ENCODE data around the gene SDK1. TPM values are rescaled to one million over a fixed set of nuclear protein-coding genes. Genes with fewer than 3 reads are reported as not detected.

Gene SDK1
- total RNA-seq, 1 donor from 2014 or later, result 0.26 TPM

DNA sequence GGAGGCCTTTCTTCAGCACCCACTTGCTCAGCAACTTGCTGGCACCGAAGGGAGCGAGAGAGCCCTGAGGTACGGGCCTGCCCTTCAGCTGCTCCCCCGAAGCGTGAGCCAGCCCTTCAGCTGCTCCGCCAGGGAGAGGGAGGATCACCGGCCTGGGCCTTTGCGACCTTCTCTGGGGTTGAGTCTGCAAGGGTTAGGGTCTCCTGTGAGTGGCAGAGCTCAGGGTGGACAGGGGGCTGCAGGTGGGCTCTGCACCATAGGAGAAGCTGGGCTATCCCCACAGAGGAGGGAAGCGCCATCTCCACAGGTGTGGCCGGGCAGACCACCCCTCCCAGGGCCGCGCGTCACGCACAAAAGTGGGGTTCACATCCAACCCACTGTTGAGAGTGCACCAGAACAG lies 890.5 kb downstream of the SDK1 start:
- Histone ChIP-seq H3K4me3 (ENCODE audit: low read depth, low read length) (no peak overlapping the region), H3K27me3 (ENCODE audit: control insufficient read depth, insufficient read depth, low read length) (no peaks in the 10 kb centered on the region), H3K36me3 (ENCODE audit: control insufficient read depth, insufficient read depth, low read length) (no peaks in the 10 kb centered on the region)
- FAIRE-seq (no peak), DNase-seq (ENCODE audit: low read depth) (no peak)
- TF ChIP-seq, protein P1, sequence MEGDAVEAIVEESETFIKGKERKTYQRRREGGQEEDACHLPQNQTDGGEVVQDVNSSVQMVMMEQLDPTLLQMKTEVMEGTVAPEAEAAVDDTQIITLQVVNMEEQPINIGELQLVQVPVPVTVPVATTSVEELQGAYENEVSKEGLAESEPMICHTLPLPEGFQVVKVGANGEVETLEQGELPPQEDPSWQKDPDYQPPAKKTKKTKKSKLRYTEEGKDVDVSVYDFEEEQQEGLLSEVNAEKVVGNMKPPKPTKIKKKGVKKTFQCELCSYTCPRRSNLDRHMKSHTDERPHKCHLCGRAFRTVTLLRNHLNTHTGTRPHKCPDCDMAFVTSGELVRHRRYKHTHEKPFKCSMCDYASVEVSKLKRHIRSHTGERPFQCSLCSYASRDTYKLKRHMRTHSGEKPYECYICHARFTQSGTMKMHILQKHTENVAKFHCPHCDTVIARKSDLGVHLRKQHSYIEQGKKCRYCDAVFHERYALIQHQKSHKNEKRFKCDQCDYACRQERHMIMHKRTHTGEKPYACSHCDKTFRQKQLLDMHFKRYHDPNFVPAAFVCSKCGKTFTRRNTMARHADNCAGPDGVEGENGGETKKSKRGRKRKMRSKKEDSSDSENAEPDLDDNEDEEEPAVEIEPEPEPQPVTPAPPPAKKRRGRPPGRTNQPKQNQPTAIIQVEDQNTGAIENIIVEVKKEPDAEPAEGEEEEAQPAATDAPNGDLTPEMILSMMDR (IDR thresholded peaks at IDR 0.05; ENCODE audit: insufficient read depth, low read length, severe bottlenecking), result no peak

DNA sequence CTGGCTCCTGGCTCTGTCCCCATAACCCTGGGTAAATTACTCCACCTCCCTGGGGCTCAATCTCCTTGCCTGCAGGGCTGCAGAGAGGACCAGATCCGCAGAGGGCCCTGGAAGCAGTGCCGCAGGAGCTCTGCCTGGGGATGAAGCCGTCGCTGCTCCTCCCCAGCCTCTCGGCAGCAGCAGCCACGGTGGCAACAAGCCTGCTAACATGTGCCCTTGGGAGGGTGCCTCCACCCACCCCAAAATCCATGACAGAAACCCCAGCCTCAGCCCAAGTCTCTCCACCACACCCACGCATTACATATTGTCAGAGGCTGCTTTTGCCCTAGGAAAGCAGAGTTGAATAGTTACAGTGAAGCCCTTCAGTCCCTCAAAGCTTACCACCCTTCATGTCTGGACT lies 894.6 kb downstream of the SDK1 start:
- no peak for DNase-seq (ENCODE audit: low read depth)
- Histone ChIP-seq H3K4me3 (ENCODE audit: low read depth, low read length) (no peak overlapping the region), H3K36me3 (ENCODE audit: control insufficient read depth, insufficient read depth, low read length) (no peaks in the 10 kb centered on the region), H3K27me3 (ENCODE audit: control insufficient read depth, insufficient read depth, low read length) (no peaks in the 10 kb centered on the region)
- no peak for FAIRE-seq
- TF ChIP-seq, protein P1 (IDR thresholded peaks at IDR 0.05; ENCODE audit: insufficient read depth, low read length, severe bottlenecking), result no peak

DNA sequence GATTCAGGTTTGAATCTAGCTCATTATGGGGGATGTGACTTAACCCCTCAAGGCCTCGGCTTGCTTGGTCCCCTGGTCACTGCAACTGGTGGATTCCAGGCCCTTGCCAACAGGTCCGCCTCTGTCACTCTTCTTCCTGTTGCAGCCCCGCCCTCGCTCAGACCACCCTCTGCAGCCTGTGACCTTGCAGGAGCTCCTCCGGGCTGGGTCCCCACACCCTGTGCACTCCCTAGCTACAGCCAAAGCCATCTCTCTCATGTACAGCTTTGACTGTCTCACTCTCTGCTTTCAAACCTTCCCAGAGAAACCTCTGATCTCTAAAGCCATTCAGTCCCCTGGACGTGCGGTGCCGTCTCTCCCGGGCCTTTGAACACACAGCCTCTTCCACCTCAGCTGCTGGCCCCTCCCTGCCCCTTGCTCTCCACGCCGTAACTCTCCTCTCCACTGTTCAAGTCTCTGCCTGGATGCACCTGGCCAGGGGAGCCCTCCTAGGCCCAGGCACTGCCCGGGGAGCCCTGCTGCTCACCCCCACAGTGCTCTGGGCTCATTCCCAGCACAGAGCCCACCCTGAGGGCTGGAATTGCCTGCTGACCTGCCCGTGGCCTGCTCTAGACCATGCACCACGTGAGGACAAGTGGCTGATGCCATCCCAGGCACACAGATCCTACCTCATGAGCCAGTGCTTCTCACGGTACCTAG lies 895.2 kb downstream of the SDK1 start:
- TF ChIP-seq, protein P1 (IDR thresholded peaks at IDR 0.05; ENCODE audit: insufficient read depth, low read length, severe bottlenecking), result no peak
- H3K4me3 ChIP-seq (ENCODE audit: low read depth, low read length), result no peak overlapping the region
- no peaks in the 10 kb centered on the region for H3K27me3 ChIP-seq (ENCODE audit: control insufficient read depth, insufficient read depth, low read length)
- H3K36me3 ChIP-seq (ENCODE audit: control insufficient read depth, insufficient read depth, low read length), result no peaks in the 10 kb centered on the region
- DNase-seq (ENCODE audit: low read depth) (no peak), FAIRE-seq (no peak)

DNA sequence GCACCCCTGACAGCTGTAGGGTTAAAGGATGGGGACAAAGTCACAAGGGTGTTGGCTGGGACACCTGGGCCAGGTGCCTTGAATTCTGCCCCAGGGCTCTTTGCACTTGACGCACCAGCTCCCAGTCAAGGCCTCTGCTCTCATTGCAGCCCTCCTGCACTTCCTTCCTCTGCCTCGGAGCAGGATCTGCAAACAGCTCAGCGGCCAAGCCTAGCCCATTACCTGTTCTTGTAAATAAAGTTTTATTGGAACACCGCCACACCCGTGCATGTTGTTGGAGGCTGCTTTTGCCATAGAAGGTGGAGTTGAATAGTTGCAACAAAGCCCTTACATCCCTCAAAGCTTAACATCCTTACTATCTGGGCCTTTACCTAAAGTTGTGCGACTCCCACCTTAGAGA lies 897.2 kb downstream of the SDK1 start:
- no peak for FAIRE-seq

DNA sequence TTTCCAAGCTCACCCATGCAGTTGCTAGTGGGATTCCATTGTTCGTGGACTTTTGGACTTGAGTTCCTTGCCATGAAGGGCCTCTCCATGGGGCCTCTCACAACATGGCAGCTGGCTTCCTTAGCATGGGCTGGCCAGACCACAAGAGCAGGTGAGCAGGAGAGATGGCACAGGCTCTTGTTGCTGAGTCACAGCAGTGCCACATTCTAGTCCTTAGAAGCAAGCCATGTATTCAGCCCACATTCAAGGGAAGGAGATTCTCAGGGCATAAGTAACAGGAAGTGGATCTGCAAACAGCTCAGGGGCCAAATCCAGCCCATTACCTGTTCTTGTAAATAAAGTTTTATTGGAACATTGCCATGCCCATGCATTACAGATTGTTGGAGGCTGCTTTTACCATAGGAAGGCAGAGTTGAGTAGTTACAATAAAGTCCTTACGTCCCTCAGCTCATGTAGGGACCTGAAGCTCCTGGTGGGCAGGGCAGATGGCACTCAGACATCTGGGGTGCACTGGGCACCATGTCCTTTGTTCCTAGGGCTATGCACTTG lies 899.6 kb downstream of the SDK1 start:
- Histone ChIP-seq H3K27me3 (ENCODE audit: control insufficient read depth, insufficient read depth, low read length) (no peaks in the 10 kb centered on the region), H3K36me3 (ENCODE audit: control insufficient read depth, insufficient read depth, low read length) (no peaks in the 10 kb centered on the region), H3K4me3 (ENCODE audit: low read depth, low read length) (no peak overlapping the region)
- FAIRE-seq (no peak), DNase-seq (ENCODE audit: low read depth) (no peak)
- TF ChIP-seq, protein P1 (IDR thresholded peaks at IDR 0.05; ENCODE audit: insufficient read depth, low read length, severe bottlenecking), result no peak

More for the DNA sequence above, 897.2 kb downstream of the SDK1 start:
- Histone ChIP-seq H3K4me3 (ENCODE audit: low read depth, low read length) (no peak overlapping the region), H3K36me3 (ENCODE audit: control insufficient read depth, insufficient read depth, low read length) (no peaks in the 10 kb centered on the region), H3K27me3 (ENCODE audit: control insufficient read depth, insufficient read depth, low read length) (no peaks in the 10 kb centered on the region)
- TF ChIP-seq, protein P1 (IDR thresholded peaks at IDR 0.05; ENCODE audit: insufficient read depth, low read length, severe bottlenecking), result no peak
- no peak for DNase-seq (ENCODE audit: low read depth)
